ENCODE measurements around the gene PBX2.

PBX2 gene

GRCh38 chr6:32178547-32179440 is 11.2 kb downstream of the PBX2 start:
- H3K4me3 ChIP-seq (ENCODE audit: low read length), result peak overlapping the region; percentile 66
- TF ChIP-seq CTCF (IDR thresholded peaks at IDR 0.05; ENCODE audit: insufficient read depth, low read depth, low read length, missing control alignments), result no peak
- no peak for DNase-seq (ENCODE audit: low read depth)

GRCh38 chr6:32177788-32178546 is 12.0 kb downstream of the PBX2 start, which contains the start of gene RNF5:
RNF5 (plus strand) TSS chr6:32178405; CDS start chr6:32178512, 107 bp downstream.
- DNase-seq (ENCODE audit: low read depth), result peak; percentile 100
- TF ChIP-seq CTCF (IDR thresholded peaks at IDR 0.05; ENCODE audit: insufficient read depth, low read depth, low read length, missing control alignments), result no peak

GRCh38 chr6:32177183-32177787 is 12.7 kb downstream of the PBX2 start:
- DNase-seq (ENCODE audit: low read depth), result no peak
- H3K4me3 ChIP-seq (ENCODE audit: low read length), result peak overlapping the region; percentile 66
- no peak for TF ChIP-seq CTCF (IDR thresholded peaks at IDR 0.05; ENCODE audit: insufficient read depth, low read depth, low read length, missing control alignments)

More at GRCh38 chr6:32177788-32178546, 12.0 kb downstream of the PBX2 start, which contains the start of gene RNF5:
- peak within 1 kb of the TSS; percentile 66 for H3K4me3 ChIP-seq (ENCODE audit: low read length)

- no peak for TF ChIP-seq CTCF (IDR thresholded peaks at IDR 0.05; ENCODE audit: insufficient read depth, low read depth, low read length, missing control alignments)
- peak overlapping the region; percentile 66 for H3K4me3 ChIP-seq (ENCODE audit: low read length)
- peak; percentile 84 for DNase-seq (ENCODE audit: low read depth)
These were observed 13.4 kb downstream of the PBX2 start for GRCh38 chr6:32176476-32177182.

GRCh38 chr6:32175711-32176475 is 14.1 kb downstream of the PBX2 start, which contains the start of gene AGPAT1:
AGPAT1 (minus strand) TSS chr6:32176084; CDS start chr6:32171496, 4,588 bp downstream.
- TF ChIP-seq CTCF (IDR thresholded peaks at IDR 0.05; ENCODE audit: insufficient read depth, low read depth, low read length, missing control alignments), result no peak
- H3K4me3 ChIP-seq (ENCODE audit: low read length), result peak within 1 kb of the TSS; percentile 66
- peak; percentile 96 for DNase-seq (ENCODE audit: low read depth)
